Peyer's patch (tissue), 4 donors: ENCODE measurements around the gene CLDN6.

ENCODE experiments used
- POLR2A ChIP-seq, 2 donors: fragments of 450-650 bp; IDR thresholded peaks; one replicate each; pipeline ENCODE4 v1.5.1; 2017; ENCODE audit warnings: antibody characterized with exemption in 2 of 2, mild to moderate bottlenecking in 2 of 2, moderate library complexity in 2 of 2
- TF ChIP-seq, protein P1 (sequence below), 6 experiments: fragments of 450-650 bp in 4 of 6; fragments of 200-600 bp in 2 of 6; sonication (generic) in 1 of 6; IDR thresholded peaks; one replicate each; pipeline ENCODE4 v1.5.1; 2017 to 2019; ENCODE audit warnings: antibody characterized with exemption in 6 of 6, mild to moderate bottlenecking in 3 of 6, moderate library complexity in 1 of 6

- TF ChIP-seq, protein P1, sequence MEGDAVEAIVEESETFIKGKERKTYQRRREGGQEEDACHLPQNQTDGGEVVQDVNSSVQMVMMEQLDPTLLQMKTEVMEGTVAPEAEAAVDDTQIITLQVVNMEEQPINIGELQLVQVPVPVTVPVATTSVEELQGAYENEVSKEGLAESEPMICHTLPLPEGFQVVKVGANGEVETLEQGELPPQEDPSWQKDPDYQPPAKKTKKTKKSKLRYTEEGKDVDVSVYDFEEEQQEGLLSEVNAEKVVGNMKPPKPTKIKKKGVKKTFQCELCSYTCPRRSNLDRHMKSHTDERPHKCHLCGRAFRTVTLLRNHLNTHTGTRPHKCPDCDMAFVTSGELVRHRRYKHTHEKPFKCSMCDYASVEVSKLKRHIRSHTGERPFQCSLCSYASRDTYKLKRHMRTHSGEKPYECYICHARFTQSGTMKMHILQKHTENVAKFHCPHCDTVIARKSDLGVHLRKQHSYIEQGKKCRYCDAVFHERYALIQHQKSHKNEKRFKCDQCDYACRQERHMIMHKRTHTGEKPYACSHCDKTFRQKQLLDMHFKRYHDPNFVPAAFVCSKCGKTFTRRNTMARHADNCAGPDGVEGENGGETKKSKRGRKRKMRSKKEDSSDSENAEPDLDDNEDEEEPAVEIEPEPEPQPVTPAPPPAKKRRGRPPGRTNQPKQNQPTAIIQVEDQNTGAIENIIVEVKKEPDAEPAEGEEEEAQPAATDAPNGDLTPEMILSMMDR (IDR thresholded peaks at IDR 0.05): no peak
- TF ChIP-seq POLR2A (IDR thresholded peaks at IDR 0.05): no peak
Observed at GRCh38 chr16:2987833-2988232, 30.1 kb downstream of the CLDN6 start.
